Activated CD4-positive, alpha-beta T cell treated with anti-CD3 and anti-CD28 coated beads for 4 hours (primary cell): Measurements from ENCODE around the gene BPIFA1.
A peak's percentile ranks its signal among the peaks of the same experiment; 100 is the strongest.

ENCODE experiments used
- DNase-seq, 2 donors: peaks; one replicate each; pipeline ENCODE4 v3.0.0-alpha.2; 2020

The BPIFA1 gene

DNA sequence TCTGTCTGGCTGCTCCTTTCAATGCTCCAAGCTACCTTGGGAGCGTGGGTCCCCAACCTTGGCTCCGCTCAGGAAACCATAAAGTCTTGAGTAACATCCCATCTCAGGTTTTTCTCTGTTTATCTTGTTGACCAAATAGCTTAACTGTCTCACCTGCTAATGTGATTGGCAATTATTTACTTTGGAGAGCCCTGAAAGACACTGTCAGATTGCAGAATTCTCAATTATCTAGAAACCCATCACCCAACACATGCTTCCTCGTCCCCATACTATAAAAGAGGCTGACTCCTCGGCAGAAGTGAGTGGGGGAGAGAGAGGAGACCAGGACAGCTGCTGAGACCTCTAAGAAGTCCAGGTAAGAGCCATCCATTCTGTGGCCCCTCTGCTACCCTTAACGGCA lies at the start of gene BPIFA1:
BPIFA1 (plus strand) TSS at position 301 of the 400 bp plus-strand sequence. CDS start 1,716 bp downstream, outside the sequence.
- no peak for DNase-seq

DNA sequence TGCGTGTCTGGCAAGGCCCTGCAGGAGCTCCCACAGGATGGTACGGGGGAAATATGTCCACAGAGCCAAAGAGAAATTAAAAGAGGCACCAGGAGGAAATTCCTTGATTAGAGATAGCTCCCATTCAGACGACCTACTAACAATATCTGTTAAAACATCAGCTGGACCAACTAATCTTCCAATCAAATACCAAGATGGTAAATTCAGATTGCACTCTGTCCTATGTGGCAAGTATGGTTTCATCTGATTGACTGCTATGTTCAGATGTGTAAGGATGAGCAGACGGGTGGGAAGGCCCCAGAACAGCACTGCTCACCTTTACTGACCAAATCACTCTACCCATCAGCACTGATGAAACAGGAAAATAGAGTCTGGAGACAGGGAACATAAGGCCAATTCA lies 48.3 kb upstream of the BPIFA1 start:
- DNase-seq: no peak

DNA sequence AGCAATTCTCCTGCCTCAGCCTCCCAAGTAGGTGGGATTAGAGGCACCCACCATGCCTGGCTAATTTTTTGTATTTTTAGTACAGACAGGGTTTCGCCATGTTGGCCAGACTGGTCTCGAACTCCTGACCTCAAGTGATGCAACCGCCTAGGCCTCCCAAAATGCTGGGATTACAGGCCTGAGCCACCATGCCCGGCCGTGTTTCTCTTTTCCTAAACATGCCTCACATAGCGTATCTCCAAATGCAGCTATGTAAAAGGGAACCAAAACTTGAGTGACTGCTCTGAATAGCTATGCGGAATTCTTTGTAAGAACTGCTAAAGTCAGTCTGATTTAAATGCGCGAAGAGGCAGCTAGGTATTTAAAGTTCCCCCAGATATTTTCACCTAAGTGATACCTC lies 47.4 kb upstream of the BPIFA1 start:
- no peak for DNase-seq

DNA sequence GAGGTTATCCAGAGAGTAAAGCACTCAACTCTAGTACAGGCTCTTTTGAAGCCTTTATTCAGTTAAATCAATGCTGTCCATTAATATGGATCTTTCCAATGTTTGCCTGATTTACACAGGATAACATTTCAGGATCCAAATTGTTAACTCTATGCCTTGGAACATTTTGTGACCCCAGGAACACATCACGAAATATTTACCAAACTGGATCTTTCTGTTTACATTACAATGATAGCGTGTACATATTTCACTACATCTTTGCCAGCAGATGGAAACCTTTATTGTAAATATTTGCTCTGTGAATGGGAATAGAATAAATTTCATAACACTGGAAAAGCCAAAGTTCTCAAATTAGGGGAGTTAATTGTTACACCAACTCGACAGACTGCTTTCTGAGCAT lies 44.3 kb upstream of the BPIFA1 start:
- DNase-seq: no peak

DNA sequence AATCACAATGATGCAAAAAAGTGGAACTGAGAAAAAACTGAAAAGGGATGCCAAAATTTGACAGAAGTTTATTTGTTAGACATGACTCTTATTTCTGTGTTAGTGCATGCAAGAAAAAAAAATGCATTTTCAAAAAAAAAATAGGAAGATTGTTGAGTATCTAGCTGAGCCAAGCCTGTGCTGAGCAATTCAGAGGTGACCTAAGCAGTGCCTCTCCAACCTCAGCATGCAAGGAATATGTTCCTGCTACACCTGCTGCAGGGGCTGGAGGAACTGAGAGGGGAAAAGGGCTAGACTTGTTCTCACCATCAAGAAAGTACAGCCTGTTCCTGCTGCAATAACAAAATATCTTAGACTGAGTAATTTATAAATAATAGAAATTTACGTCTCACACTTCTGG lies 43.8 kb upstream of the BPIFA1 start:
- no peak for DNase-seq

DNA sequence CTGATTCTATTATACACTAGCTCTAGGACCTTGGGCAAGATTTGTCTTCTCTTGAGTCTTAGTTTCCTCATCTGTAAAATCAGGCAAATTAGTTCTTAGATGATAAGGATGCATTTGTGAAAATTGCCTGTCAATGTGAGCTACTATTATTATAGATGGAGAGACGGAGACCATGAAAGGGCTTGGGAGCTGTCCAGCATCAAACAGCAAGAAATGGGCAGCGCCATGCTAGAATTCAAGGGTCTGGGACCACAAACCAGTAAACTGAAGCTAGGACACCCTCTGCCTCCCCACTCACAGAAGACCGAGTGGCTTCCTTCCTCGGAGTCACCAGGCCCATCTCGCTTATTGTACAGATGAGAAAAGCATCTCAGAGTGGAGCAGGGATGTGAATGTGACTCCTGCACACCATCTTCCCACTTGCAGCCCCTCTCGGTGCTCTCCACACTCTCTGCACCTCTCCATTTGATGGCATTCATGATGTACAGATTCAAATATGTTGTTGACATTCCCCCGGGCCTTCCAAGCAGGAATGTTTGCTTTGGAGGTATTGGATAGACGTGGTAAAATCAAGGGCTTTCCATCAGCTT lies 42.8 kb upstream of the BPIFA1 start:
- DNase-seq: no peak

DNA sequence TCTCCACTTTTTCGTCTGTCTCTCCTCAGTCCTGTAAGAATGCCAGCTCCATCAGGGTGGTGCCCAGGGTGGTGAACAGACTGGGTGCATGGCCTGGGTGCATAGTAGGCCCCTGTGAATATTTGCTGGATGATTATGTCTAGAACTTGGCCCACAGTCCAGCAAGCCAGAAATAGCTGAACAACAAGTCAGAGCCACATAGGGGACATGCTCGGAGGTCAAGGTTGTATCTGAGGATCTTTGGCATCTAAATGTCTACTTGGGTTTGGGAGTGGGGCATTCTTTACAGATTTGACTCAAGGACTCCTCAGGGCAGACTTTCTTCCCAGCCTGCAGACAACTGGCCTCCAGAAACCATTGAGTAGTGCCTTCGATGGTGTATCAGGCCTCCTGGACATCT lies 36.8 kb upstream of the BPIFA1 start:
- no peak for DNase-seq

DNA sequence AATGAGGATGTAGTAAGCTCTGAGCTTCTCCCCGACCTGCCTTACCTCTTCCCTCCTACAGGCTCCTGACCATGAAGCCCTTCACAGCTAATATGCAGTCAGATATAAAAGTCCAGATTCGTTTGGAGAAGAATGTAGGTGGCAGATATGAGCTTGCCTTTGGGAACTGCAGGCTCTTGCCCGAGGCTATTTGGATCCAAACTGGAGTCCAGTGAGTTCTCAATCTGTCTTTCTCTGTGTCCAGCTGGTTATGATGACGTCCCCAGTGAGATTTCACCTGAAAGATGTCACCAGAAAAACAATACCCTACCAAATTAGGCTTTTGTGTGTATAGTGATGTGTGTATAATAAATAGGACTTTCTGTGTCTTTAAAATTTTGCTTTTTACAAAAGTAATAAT lies 33.3 kb upstream of the BPIFA1 start:
- no peak for DNase-seq

DNA sequence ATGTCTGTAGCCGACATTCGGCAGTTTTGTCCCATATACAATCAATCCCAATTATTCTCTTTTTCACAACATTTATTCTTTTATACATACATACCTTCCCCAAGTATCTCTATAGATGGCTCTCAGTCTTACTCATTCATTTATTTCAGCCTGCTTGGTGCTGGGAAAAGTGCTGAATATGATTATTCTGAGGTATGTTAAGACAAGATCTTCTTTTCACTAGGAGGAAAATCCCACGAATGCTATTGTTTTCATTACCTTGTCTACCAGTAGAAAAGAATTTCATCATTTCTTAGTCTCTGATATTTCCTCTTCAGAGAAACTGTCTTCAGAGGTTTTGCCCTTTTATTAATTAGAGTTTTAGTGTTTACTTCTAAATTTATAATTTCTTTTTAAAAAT lies 32.4 kb upstream of the BPIFA1 start:
- no peak for DNase-seq

DNA sequence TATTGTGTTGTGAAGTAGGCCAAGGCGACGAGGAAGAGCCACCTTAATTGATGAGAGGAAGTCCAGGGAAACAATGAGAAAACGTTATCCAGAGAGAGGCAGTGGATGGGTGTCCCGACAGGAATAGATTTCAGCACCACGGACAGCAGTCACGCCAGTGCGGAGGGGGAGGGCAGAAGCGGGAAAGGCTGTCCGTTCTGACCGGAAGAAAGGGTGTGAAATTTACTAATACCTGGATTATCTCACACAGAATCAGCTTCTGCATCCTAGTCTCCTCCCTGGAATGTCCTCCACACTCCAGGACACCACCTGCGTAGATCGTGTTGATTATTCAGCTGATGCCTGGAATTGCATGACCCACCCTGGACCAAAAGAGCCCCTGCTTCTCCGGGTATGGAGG lies 26.0 kb upstream of the BPIFA1 start:
- peak; percentile 7 to 38 for DNase-seq

DNA sequence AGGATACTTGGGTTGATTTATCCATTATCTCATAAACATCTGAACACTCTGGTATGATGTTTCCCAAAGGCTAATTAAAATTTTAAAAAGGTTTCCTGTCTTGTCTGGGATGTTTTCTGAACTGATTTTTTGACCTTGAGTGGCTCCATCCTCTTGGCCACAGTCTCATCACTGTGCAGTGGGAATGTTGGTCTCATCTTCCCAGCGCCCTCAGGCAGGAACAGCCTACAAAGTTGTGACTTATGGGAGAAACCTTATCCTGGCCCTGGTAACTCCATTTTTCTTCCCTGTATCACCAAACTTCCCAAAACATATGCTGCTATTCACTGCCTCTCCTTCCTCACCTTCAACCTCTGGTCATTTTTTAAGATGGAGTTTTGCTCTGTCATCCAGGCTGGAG lies 25.4 kb upstream of the BPIFA1 start:
- no peak for DNase-seq

DNA sequence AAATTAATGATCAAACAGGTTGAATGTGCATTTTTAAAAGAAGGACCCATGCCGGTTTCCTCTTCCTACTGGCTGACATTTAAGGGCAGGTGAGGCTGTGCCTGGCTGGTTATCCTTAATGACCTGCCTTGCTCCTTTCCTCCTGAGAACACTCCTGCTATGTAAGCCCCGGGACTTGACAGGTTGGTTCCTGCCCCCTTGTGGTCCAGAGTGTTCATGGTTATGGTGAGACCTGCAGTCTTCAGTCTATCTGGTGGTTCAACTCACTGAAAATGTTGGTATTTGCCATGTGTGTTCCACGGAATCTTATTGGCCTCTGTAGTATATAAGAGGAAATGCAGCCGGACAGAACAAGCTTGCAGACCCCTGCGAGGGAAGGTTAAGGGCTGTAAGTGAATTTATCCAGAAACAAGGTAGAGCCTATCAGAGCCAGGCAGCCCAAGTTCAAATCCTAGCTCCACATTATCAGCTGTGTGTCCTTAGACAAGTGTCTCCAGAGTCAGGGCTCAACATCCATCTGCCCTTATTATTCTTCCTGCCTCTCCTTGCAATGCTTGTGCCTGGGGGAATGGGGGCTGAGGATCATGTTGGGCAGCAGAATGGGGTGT lies 23.9 kb upstream of the BPIFA1 start:
- DNase-seq: peak; percentile 6 to 15

DNA sequence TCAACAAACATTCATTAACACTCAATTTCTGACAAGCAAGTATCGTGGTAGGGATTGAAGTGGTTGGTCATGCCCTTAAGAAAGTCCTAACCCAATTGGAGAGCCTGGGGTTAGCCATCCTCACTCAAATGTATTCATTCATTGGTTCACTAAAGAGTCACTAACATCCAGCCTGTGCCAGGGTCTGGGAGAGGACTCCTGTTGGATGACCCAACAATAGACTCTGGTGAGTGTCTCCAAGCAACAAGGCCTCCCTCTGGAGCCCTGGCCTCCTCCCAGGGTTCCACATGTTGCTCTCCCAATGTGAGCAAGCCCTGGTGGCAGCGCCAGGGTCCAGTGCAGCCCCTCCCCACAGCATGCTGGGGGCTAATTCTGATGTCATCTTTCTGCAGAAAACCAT lies 18.7 kb upstream of the BPIFA1 start, which contains the start of gene BPIFA3:
BPIFA3 (plus strand) TSS at position 301 of the 400 bp plus-strand sequence. CDS start 185 bp downstream, outside the sequence.
- DNase-seq: no peak

DNA sequence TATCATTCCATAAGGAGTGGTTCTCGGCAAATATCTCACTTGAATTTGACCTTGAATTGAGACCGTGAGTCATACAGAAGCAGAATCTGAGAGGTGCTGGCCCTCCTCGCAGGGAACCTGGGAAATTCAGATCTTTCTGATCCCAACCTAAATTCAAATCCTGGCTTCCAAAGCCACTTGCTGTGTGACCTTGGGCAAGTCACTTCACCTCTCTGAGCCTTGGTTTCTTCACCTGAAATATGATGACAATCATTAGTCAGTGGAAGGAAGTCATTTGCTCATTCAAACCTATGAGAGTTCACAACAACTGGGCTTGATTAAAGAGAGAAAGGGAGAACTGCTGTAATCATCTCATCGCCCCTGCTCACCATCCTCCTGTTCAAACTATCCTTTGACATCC lies 11.4 kb upstream of the BPIFA1 start:
- DNase-seq: no peak

DNA sequence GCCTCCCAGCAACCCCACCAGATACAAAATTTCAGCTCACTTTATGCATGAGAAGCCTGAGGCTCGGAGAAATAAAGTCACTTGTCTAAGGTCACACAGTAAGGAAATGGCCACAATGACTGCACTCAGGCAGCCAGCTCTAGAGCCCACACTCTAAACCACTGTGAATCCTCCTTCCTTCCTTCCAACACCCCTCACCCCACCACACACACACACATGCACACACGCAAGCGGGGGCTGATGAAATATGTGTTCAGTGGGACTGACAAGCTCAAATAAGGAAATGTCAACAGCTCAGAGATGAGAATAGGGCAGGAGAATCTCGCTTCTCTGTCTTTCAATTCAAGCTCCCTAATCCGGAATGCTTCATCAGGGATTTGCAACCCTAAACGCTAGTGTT lies 6.0 kb upstream of the BPIFA1 start:
- DNase-seq: no peak

DNA sequence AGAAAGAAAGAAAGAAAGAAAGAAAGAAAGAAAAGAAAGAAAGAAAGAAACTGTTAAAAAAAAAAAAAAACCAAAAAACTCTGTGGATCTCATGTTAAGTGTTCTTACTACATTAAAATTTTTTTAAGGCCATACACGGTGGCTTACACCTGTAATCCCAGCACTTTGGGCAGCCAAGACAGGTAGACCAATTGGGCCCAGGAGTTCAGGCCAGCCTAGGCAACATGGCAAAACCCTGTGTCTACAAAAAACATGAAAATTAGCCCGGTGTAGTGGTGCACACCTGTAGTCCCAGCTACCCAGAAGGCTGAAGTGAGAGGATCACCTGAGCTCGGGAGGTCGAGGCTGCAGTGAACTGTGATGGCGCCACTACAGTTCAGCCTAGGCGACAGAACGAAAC lies 4.6 kb upstream of the BPIFA1 start:
- no peak for DNase-seq

DNA sequence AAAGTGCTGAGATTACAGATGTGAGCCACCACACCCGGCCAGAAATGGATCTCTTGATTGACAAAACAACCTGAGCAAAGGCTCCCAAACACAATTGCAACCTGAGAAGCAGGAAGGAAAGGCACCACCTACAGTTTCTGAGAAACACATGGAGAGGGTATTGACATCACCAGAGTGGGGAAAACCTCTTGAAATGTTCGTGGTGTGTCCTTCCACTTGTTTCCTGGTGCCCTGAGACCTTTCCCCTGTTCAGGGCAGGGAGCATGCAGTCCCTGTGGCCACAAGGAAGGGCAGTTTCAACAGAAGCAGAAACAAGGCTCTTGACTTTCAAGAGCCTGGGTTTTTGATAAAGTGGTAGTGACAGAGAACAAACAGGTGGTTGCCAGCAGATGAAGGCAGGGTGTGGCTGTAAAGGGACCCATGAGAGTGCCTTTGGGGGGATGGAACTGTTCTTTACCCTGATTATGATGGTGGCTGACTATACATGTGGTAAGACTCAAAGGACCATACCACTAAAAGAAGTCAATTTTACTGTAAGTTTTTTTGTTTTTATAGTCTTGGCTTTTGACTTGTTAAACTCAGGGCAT lies 3.2 kb upstream of the BPIFA1 start:
- DNase-seq: no peak

DNA sequence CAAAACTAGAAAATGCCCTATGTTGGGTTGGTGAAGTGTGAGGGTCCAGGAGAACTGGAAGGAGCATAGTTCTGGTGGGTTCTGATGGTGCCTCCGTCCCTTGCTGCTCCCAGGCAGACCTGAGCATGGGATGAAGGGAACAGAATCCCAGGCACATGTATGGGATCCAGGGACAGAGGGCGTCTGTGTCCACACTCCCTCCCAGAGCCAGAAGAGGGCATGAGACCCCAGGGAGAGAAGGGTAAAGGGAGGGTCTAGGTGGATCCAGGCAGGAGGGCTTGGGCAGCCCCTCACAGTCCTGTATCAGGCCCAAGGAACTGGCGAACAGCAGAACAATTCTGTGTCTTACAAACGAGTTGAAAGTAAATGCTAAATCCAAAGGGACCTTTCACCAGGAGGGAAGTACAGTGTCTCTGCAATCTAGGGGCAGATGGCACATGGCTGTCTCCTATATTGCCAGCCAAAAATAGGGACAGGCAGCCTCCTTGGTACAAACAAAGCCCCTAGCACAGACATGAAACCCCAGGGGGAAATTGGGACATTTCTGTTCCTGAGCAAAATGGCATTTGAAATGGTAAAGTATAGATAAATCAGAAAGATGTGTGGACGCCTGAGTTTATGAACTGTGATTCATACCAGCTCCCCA lies 2.5 kb upstream of the BPIFA1 start:
- DNase-seq: no peak

DNA sequence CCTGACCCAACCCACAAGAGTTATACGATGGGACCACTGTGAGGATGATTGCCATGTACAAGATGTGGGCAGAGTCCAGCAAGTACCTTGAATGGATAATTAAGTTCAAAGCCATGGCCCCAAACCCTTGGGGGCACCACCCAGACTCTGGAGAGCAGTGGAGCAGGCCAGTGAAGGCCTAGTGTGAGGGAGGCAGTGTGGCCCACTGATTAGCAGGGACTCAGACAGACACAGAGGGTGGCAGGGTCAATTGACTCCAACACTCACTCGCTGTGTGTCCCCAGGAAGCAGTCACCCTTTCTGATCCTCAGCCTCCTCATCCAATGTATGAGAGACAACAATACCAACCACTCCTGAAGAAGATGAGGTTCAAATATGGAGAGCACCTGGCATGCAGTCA lies 1.7 kb upstream of the BPIFA1 start:
- DNase-seq: no peak

DNA sequence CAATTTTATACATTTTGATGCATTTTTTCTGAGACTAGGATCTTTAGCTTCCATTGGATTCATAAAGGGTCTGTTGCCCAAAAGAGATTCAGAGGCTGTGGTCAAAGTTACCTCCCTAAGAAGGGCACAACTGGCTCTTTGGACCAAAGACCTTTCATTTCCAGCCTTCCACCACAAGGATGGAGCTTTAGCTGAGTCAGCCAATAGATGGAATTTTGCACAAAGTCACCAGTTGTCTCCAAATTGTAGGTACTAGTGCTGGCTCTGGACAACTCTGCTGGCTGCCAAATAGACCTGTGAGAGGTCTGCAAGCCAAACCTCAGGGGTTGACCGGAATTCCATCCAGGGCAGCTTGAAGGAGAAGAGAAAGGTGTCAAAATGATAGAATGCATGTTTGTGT lies 555 bp downstream of the BPIFA1 start:
- no peak for DNase-seq

DNA sequence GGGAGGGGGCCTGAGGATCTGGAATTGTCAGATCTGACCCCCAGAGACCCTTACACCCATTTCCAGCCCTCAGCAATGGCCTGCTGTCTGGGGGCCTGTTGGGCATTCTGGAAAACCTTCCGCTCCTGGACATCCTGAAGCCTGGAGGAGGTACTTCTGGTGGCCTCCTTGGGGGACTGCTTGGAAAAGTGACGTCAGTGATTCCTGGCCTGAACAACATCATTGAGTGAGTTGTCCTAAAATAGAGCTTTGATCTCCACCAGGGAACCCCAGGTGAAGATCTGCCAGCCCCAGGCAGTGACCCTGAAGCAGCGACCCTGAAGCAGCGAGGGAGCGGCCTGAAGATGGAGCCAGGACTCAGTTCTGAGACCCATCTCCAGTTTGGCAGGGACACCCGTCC lies 2.2 kb downstream of the BPIFA1 start:
- no peak for DNase-seq

DNA sequence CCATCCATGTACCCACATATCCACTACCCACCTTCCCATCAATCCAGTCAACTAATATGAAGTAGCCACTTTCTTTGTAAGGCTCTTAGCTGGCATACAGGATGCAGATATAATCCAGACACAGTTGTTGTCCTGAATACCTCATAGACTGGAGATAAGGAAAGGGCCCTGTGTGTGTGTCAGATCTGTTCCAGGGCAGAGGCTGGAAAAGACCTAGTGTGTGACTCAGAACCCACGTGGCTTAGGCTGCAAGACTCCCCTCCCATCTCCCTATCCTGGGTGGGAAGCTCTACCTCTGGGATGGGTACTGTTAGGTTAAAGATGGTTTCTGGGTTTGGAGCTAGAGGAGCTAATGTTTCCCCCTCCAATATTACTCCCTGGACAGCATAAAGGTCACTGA lies 3.6 kb downstream of the BPIFA1 start:
- DNase-seq: no peak

DNA sequence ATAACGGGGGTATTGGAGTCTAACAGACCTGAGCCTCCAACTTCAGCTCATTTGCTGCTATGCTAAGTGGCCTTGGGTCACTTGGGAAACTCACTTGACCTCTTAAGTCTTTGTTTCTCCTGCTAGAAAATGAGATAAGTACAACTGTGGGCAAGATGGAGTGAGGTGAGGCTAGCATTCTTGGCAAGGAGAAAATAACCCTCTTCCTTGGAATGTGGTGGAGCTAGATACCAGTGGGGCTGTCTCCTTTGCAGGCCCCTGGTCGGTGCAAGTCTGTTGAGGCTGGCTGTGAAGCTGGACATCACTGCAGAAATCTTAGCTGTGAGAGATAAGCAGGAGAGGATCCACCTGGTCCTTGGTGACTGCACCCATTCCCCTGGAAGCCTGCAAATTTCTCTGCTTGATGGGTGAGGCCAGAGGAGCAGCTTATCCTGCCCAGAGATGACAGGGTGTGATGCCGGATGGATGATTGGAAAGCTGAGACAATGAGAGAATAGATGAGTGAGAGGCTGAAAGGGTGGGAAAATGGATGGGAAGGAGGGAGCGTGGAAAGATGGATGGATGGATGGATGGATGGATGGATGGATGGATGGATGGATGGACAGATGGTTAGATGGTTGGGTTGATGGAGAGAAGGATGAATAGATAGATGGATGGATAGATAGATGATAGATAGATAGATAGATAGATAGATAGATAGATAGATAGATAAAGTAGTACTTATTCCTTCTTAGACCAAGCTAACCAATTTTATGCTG lies 4.4 kb downstream of the BPIFA1 start:
- no peak for DNase-seq

DNA sequence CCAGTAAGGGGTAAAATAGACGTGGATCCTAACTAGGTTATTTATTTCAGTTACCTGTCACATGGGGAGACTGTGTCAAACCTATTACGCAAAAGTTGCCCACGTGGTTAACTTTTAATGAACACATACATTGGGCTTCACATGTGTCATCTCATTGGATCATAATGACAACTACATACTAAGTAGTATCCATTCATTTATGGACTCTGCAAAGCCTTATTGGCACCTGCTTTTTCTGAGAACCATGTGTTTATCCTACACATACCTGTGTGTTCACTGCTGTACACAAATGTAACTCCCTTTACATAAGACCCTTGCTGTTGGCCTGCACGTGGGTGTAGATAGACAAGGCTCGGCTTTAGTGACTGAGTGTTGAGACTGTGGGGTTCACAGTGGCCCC lies 5.1 kb downstream of the BPIFA1 start:
- no peak for DNase-seq
